Kidney (tissue), 14 donors: Measurements from ENCODE around the gene MYADML2. TPM values are rescaled to one million over a fixed set of nuclear protein-coding genes. Genes with fewer than 3 reads are reported as not detected.

Experiments
- DNase-seq, 5 donors: peaks; one replicate each; pipeline ENCODE4 v3.0.0-alpha.2; 2013 to 2020
- FAIRE-seq: peaks from 2 replicates; lab custom pipeline; 2012; peaks lifted over from hg19 to GRCh38; lab: Jason Lieb, UNC
- H3K27ac ChIP-seq, 2 donors: one replicate each; pipeline ENCODE4 v1.7.0; 2013; ENCODE audit warnings: low read depth in 2 of 2, low read length in 2 of 2, inconsistent platforms in 1 of 2
- H3K27me3 ChIP-seq: one replicate; pipeline ENCODE4 v1.7.1; 2013; ENCODE audit warnings: low read length, inconsistent platforms; ENCODE audit not compliant: control insufficient read depth, insufficient read depth
- H3K36me3 ChIP-seq, 3 donors: one replicate each; pipeline versions ENCODE4 v1.7.0 to v1.7.1; 2013; ENCODE audit warnings: low read length in 3 of 3, control low read depth in 1 of 3, inconsistent platforms in 1 of 3; ENCODE audit not compliant: insufficient read depth in 3 of 3, control insufficient read depth in 2 of 3
- H3K4me1 ChIP-seq, 3 donors: one replicate each; pipeline versions ENCODE4 v1.7.0 to v1.7.1; 2013; ENCODE audit warnings: low read length in 3 of 3, inconsistent platforms in 1 of 3, low read depth in 1 of 3; ENCODE audit not compliant: control insufficient read depth in 2 of 3, insufficient read depth in 2 of 3
- H3K4me3 ChIP-seq, 3 donors: one replicate each; pipeline versions ENCODE4 v1.7.0 to v1.8.1; 2013; ENCODE audit warnings: low read length in 3 of 3, control low read depth in 1 of 3, inconsistent platforms in 1 of 3
- H3K9ac ChIP-seq, 3 donors: one replicate each; pipeline versions ENCODE4 v1.7.0 to v1.7.1; 2013; ENCODE audit warnings: low read length in 3 of 3, control low read depth in 1 of 3, inconsistent platforms in 1 of 3
- H3K9me3 ChIP-seq, 3 donors: one replicate each; pipeline versions ENCODE4 v1.7.0 to v1.7.1; 2013; ENCODE audit warnings: low read length in 3 of 3, control low read depth in 1 of 3, inconsistent platforms in 1 of 3; ENCODE audit not compliant: control insufficient read depth in 2 of 3, insufficient read depth in 1 of 3
- CTCF ChIP-seq: IDR thresholded peaks from 3 replicates; pipeline ENCODE4 v1.5.1; 2012; ENCODE audit warnings: mild to moderate bottlenecking, moderate library complexity, borderline replicate concordance; ENCODE audit not compliant: insufficient read depth; ENCODE audit errors: extremely low read depth
- intact Hi-C: fragments of 100-400 bp; cut with DNase I; formaldehyde crosslinking; loops from one replicate; pipeline ENCODE4 v1.11.1; 2022
- polyA plus RNA-seq: library from polyadenylated mRNA; stranded (reverse); fragments of 350-450 nt; fragmentation: Illumina TruSeq; extraction: RNeasy Lipid Tissue Mini Kit (QIAGEN cat#74804); gene quantifications from one replicate; pipeline ENCODE4 v1.2.3, GENCODE V29; 2014; ENCODE audit warnings: low read depth, low replicate concordance; ENCODE audit not compliant: insufficient read depth
- total RNA-seq: library from RNA; stranded (reverse); fragmentation: NEBNext Ultra II Directional; extraction: Animal tissue kit (Norgen Biotek cat#: 25700); gene quantifications from one replicate; pipeline ENCODE4 v1.2.1, GENCODE V29; 2021
- donor health status: control.
- donor health status: control.
- donor health status: control.
- donor health status: control.
- donor health status: control.
- donor health status: DM: yes; HTN: yes; CAD: no.
- donor health status: Normal renal cell carcinoma (clear cell type).

MYADML2 gene
- total and polyA plus RNA-seq, 2 donors from 2014 or later, result not detected

GRCh38 chr17:81958633-81959342 lies 11.8 kb upstream of the MYADML2 start:
- intact Hi-C loops, result no loop called here
- H3K4me3 ChIP-seq, result no peak overlapping the region
- H3K9ac ChIP-seq, result no peak overlapping the region

GRCh38 chr17:81957691-81958432 lies 10.8 kb upstream of the MYADML2 start:
- peaks cover 0 to 3% (median 0%) of the 10 kb centered on the region in 3 donors for H3K4me1 ChIP-seq
- TF ChIP-seq CTCF, result no peak
- no peak overlapping the region for H3K9ac ChIP-seq
- peaks cover 10% of the 10 kb centered on the region for H3K27me3 ChIP-seq
- FAIRE-seq, result no peak
- H3K9me3 ChIP-seq, result no peaks in the 10 kb centered on the region
- H3K27ac ChIP-seq, result no peak overlapping the region
- DNase-seq, result no peak
- no peak overlapping the region for H3K4me3 ChIP-seq
- intact Hi-C loops, result no loop called here
- H3K36me3 ChIP-seq, result no peaks in the 10 kb centered on the region

More at GRCh38 chr17:81958633-81959342, 11.8 kb upstream of the MYADML2 start:
- H3K27ac ChIP-seq, result no peak overlapping the region
- H3K27me3 ChIP-seq, result peaks cover 13% of the 10 kb centered on the region
- H3K9me3 ChIP-seq, result no peaks in the 10 kb centered on the region
- no peaks in the 10 kb centered on the region for H3K36me3 ChIP-seq
- FAIRE-seq, result no peak
- DNase-seq, result no peak
- peaks cover 0 to 3% (median 0%) of the 10 kb centered on the region in 3 donors for H3K4me1 ChIP-seq
- no peak for TF ChIP-seq CTCF

GRCh38 chr17:81956607-81957589 lies 9.9 kb upstream of the MYADML2 start:
- Histone ChIP-seq H3K9ac (no peak overlapping the region), H3K27me3 (peaks cover 10% of the 10 kb centered on the region), H3K9me3 (no peaks in the 10 kb centered on the region), H3K4me1 (peaks cover 0 to 3% (median 0%) of the 10 kb centered on the region in 3 donors), H3K27ac (no peak overlapping the region), H3K4me3 (no peak overlapping the region), H3K36me3 (no peaks in the 10 kb centered on the region)
- FAIRE-seq, result no peak
- no peak for TF ChIP-seq CTCF
- DNase-seq, result no peak
- intact Hi-C loops, result no loop called here
